HG02610 (cell line): ENCODE measurements around the gene FLT3.
"Not testable (repeated sequence)": the region's sequence is repeated elsewhere in the genome, so short reads cannot be mapped to it uniquely, and the experiment has no call there.

ENCODE experiments used
- ATAC-seq: cut with Tn5 transposase; IDR thresholded peaks from one replicate; pipeline ENCODE4 v1.9.1; 2021; ENCODE audit warnings: mild to moderate bottlenecking, moderate library complexity; ENCODE audit not compliant: unreplicated experiment

FLT3 gene

GRCh38 chr13:28046981-28047380 is 53.4 kb downstream of the FLT3 start:
- no peak for ATAC-seq

GRCh38 chr13:28045861-28046260 is 54.5 kb downstream of the FLT3 start:
- ATAC-seq = no peak

- ATAC-seq = no peak
Measured at GRCh38 chr13:28044608-28045007, 55.8 kb downstream of the FLT3 start.

- ATAC-seq = no peak
Measured at GRCh38 chr13:28043224-28043623, 57.2 kb downstream of the FLT3 start.

GRCh38 chr13:28041501-28041900 is 58.9 kb downstream of the FLT3 start:
- no peak for ATAC-seq

- no peak for ATAC-seq
Measured at GRCh38 chr13:28041031-28041461, 59.3 kb downstream of the FLT3 start.

GRCh38 chr13:28037399-28037798 is 63.0 kb downstream of the FLT3 start:
- no peak for ATAC-seq

- ATAC-seq = peak; percentile 60
Measured at GRCh38 chr13:28035146-28035782, 65.1 kb downstream of the FLT3 start.

GRCh38 chr13:28033894-28034655 is 66.3 kb downstream of the FLT3 start:
- ATAC-seq = no peak

GRCh38 chr13:28032438-28032837 is 67.9 kb downstream of the FLT3 start:
- ATAC-seq = not testable (repeated sequence)

- ATAC-seq = no peak
Measured at GRCh38 chr13:28031896-28032288, 68.5 kb downstream of the FLT3 start.

GRCh38 chr13:28031220-28031895 is 69.0 kb downstream of the FLT3 start:
- ATAC-seq = no peak

- no peak for ATAC-seq
Measured at GRCh38 chr13:28027607-28028364, 72.6 kb downstream of the FLT3 start.

GRCh38 chr13:28027071-28027470 is 73.3 kb downstream of the FLT3 start:
- no peak for ATAC-seq

GRCh38 chr13:28026508-28026907 is 73.9 kb downstream of the FLT3 start:
- ATAC-seq = no peak

GRCh38 chr13:28022848-28023518 is 77.4 kb downstream of the FLT3 start:
- ATAC-seq = no peak

- ATAC-seq = no peak
Measured at GRCh38 chr13:28014301-28014700, 86.1 kb downstream of the FLT3 start.

GRCh38 chr13:28013482-28013881 is 86.9 kb downstream of the FLT3 start:
- no peak for ATAC-seq

- ATAC-seq = peak; percentile 78
Measured at GRCh38 chr13:28012896-28013295, 87.5 kb downstream of the FLT3 start.

GRCh38 chr13:28012383-28012782 is 88.0 kb downstream of the FLT3 start:
- ATAC-seq = no peak

- ATAC-seq = no peak
Measured at GRCh38 chr13:28010046-28010445, 90.3 kb downstream of the FLT3 start.
